ENCODE results near the gene ACTRT2. TPM values are rescaled to one million over a fixed set of nuclear protein-coding genes. Genes with fewer than 3 reads are reported as not detected.

The ACTRT2 gene
- not detected in 2 replicates for total RNA-seq (2014; rRNA removed)
- polyA plus RNA-seq (2012), result not detected

DNA sequence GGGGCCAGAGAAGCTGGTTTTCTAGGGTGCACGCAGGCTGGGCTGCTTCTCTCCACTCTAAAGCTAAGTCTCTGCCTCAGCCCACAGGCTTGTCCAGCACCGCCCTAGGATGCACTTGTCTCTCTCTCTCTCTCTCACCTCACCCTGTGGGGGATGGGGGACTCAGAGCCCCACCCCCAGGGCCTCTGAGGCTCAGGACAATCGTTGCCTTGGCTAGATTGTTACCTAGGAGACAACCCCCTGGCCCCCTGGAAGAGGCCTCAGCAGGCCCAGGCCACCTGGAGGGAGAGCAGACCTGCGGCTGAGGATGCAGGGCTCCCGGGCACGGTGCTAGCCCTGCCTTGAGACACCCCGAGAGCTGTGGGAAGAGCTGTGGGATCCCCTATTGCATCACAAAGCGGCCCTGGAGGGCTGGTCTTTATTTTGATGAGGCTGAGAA is at the start of gene ACTRT2:
Gene ACTRT2 (plus strand): TSS at position 235 of the 439 bp plus-strand sequence. CDS start 220 bp downstream, outside the sequence.
- no peak for DNase-seq (ENCODE audit: low read depth)

DNA sequence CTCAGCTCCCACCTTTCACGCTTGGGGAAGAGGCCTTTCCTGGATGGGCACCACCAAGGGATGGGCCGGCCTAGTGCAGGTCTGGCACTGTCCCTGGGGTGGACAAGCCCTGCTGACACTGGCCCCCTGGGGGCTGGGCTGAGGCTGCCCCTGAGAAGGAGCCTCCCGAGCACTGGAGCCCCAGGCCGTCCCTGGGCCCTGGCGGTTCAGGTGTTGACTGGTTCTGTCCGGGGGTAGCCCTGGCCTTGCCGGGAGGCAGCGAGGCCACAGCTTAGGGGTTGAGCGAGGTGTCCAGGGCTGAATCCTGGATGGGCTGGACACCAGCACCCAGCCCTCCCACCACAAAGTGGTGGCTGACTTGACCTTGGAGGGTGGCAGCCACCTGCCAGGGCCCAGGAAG is 49.7 kb upstream of the ACTRT2 start:
- no peak for DNase-seq (ENCODE audit: low read depth)

DNA sequence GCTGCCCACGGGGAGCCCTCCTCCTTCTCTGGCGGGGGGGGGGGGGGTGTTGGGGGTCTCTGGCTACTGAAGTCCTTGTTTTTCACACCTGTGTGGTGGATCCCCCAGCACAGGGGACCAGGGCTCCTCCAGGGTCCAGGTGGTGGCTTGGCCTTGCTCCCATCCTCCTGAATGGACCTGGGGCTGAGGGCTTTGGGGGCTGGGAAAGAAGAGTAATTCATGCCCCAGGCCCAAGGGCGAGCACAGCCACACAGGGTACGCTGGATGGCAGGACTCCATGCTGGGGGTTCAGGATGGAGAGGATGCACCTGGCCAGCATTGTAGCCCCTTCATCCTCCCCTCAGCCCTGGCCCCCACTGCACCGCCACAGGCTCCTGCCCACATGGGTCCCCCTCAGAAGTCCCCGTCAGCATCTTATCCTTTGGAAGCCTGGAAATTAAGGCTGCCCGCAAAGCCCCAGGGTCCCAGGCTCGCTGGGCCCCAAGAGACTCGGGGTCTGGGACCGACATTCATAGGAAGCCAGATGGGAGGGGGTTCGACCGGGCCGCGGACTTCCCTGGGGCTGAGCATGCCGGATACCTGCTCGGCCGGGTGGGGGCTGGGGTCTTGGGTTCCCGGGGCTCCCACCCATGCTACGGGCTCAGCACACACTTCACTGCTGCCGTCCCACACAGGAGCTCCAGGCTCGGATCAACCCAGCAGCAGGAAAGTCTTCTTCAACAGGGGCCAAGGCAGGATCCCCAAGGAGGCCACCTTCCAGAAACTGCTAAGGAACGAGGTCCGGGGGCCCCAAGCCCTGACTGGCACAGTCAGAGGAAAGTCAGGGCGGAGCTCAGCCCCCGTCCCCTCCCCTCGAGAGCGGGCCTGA is 49.0 kb upstream of the ACTRT2 start:
- no peak for DNase-seq (ENCODE audit: low read depth)

DNA sequence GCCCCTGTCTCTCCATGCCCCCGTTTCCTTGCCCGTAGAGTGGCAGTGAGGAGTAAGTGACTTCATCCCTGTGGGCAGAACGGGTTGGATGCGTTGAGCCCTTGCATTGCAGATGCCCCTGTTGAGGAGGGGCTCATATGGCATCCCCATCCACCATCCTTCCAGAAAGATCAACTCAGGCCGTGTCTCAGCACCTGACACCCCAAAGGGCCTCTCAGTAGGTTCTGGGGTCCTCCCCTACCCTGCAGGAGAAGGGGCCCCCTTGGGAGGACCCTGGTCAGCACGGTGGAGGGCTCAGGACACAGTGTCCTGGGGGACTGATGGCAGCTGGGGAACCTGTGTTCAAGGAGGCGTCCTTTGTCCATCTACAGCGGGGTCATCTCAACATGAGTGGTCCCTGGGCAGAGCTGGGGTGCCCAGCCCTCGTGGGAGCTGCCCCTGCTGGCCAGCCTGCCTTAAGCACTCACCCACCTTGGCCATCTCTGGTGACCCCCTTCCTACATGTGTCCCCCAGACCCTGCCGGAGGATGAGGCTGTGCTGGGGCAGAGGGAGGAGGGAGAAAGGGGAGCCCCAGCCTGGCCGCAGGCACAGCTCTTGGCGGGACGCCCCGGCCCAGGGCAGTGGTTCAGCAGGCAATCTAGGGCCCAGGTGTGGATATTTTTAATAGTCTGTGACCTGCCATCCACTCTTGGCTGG is 48.2 kb upstream of the ACTRT2 start:
- DNase-seq (ENCODE audit: low read depth), result no peak

DNA sequence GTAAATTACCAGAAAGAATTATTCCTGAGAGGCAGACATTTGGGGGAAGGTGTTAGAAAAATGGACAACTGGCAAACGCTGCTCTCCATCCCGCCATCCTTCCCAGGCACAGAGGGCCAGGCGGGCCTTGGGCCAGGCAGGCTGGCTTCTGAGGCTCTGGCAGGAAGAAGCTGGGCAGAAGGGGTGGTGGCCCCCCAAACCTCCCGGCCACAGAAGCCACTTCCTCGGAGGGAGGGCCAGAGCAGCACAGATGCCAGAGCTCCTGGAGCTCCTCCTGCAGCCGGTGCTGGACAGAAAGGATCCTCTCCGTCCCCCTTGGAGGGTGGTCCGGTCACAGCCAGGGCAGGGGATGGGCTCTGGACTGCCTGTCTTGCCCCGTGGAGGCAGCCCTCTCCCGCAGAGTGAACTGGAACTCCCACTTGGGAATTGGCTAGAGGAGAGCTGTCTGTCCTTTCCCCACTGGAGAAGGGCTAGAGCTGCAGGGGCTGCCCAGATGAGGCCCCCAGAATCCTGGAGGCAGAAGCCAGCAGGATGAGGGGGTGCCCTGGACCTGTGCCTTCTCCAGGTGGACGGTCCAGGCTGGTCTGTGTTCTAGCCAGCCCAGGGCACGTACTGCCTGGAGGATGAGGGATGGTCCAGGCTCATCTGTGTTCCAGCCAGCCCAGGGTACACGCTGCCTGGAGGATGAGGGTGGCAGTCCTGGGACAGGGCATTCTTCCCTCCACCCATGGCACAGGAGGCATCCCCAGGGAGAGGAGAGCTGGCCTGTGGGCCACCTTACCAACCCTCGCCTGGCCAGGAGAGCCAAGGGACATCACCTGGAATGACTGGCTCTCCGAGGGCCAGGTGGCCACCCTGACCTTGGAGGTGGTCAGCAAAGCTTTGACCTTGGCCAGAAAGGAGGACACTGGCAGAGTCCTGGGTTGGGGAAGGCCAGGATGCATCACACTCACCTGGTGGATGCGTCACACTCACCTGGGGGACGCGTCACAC is 47.4 kb upstream of the ACTRT2 start:
- no peak for DNase-seq (ENCODE audit: low read depth)

DNA sequence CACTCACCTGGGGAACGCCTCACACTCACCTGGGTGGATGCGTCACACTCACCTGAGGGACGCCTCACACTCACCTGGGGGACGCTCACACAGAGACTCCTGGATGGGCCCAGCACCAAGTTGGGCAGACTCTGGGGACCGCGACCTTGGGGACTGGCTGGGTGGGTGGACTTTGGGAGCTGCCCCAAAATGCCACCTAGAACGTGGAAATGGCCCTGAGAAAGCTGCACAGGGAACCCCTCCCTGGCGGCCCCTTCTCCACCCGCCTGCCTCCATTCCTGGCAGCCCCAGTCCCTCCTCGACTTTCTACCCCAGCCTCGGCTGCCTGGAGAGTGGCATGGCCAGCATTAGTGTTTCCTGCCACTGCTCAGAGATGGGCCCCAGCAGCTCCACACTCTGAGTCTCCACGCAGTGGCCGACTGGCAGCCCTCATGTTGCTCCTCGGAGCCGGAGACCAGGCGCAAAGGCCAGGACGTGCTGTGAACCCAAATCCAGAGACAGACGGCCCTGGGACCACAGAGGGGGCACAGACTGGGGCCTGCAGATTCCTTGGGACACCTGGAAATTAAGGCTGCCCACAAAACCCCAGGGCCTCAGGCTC is 46.5 kb upstream of the ACTRT2 start:
- no peak for DNase-seq (ENCODE audit: low read depth)

DNA sequence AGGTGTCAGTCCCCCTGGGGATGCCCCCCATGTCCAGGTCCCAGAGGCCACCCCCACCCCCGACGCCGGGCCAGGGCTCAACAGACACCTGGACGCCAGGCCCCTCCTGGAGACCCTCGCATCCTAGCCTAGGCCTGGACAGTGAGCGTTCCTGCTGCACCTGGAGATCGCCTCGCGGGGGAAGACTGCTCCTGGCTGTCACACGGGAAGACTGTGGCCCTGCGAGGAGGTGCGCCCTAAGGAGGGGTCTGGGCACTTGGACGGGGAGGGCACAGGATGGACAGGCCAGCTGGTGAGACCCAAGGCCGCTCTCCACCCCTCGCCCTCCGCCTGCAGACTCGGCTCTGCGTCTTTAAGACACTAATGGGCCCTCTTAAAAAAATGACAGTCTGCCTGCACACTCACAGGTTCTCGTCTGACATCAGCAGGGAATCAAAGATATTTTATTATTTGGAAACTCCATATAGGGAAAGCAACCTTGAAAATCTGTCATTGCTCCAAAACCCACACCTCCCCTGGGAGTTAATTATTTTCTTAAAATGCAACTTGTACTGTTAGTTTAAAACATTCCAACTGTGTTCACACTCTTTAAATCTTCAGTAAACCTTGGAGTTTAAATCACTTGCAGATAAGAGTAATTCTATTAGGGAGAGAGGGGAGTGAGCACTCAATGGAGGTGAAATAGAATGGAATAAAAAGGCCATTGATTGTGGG is 45.6 kb upstream of the ACTRT2 start:
- DNase-seq (ENCODE audit: low read depth), result no peak

DNA sequence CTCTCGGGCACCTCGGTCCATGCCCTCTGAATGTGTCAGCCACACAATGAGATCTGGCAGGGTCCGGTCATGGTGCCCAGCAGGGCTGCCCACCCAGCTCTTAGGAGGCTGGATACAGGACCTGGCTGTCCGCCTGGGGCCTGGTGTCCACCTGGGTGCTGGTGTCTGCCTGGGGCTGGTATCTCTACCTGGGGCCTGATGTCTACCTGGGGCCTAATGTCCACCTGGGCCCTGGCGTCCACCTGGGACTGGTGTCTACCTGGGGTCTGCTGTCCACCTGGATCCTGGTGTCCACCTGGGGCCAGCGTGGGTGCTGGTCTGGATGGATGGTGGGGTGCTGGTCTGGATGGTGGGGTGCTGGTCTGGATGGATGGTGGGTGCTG is 45.1 kb upstream of the ACTRT2 start:
- no peak for DNase-seq (ENCODE audit: low read depth)

DNA sequence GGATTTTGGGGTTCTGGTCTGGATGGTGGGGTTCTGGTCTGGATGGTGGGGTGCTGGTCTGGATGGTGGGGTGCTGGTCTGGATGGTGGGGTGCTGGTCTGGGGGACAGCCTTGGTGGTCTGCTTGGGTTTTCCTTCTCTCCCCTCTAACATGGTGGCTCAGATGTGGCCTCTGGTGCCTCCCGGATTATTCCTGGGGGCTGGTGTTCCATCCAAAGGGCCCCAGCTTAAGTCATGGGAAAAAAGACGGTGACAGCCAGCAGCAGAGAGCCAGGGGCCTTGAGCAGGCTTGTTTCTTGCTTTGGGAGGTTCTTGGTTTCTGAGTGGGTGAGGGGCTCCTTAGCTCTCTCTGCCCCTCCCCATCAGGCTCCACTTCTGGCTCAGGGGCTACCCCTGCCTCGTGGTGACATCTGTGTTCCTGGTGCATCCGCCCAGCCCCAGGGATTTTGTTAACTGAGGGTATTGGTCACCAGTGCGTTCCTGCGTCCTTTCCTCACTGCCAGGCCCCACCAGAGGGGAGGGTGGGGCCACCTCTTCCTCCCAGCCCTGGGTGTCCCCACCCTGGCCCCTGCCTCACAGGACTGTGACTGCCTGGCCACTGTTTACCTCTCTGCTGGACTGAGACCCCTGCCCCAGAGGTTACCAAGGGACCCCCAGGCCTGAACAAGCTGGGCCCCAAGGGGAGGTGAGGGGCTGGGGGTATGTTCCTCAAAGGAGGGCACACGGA is 43.2 kb upstream of the ACTRT2 start:
- no peak for DNase-seq (ENCODE audit: low read depth)

DNA sequence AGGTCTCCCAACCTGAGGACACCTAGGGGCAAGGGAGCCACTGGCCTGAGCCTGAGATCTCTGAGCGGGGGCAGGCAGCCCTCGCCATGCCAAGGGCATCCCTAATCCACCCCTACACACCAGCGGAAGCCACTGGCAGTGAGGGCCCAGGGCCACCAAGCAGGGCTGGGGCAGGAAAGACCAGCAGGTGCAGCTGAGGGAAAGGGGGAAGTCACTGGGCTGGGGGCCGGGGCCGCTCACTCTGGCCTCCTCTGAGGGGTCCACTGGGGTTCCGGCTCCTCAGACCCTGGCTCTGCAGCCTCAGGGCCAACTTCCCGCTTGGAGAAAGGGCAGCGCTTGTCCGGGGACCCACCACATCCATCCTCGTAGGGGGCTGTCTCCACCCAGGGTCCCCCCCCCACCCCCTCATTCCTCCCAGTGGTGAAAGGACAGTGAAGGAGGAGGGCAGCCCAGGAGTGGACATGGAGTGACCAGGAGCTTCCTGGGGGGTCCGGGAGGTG is 42.5 kb upstream of the ACTRT2 start:
- DNase-seq (ENCODE audit: low read depth), result no peak

DNA sequence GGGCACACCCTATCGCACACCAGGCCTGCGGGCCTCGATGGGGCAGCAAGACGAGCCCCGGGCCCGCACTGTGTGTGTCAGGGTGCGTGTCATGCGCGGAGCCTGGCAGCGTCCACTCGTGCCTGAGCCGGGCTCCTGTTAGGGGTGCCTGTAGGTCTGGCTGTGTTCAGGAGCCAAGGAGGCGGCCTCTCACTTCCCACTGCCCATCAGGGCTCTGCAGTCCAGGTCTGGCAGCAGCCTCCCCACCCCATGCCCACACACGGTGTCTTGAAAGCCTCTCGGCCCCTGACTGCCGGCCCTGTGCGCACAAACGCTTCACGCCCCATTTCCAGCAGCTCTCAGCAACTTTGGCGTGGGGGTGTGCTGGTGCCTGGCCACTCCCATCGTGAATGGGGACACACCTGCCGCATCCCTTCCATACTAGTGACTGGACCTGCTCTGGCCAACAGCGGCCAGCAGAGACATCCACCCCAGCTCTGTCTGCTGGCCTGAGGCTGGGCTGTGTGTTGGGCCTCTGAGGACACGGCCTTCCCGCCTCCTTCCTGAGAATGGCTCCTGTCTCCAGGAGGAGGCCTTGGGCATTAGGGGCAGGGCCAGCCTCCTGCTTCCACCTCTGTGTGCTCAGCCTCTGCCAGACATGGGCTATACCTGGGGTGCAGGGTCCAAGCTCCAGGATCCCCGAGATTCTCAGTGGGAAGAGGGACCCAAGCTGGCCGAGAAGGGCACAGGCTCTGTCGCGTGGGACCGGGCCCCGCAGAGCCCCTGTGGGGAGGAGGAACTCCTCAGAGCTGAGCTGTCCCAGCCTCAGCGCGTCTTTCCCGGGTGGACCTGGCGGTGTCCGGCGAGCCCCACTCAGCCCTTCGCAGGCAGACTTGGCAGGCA is 41.8 kb upstream of the ACTRT2 start:
- DNase-seq (ENCODE audit: low read depth), result no peak

DNA sequence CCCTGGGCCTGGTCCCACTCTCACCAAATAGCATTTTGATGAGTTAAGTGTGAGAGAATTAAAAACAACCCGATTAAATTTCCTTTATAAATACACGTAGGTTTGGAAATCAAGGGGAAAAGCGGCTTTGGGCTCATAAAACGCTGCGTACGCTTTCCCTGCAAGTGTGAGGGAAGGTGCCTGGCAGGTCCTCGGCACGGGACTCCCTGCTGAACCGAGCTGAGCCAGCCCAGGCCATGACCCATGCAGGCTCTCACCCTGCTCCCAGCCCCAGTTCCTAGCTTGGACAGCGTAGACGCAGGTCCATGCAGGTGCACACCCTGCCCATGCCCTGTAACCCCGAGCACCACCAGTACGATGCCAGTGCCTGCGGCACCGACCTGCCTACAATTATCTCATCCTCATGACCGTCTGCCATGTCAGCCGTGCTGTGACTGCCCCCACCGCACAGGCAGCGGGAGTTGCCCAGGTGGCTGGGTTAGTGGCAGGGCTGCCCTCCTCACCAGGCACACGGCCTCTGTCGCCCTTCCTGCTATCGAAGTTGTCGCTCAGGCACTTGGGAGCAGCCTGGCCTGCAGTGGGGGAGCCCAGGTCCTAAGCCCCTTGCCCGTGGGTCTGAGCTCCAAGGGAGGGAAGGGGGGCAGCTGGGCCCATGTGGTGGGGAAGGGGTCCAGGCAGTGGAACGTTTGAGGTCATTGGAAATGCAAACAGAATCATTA is 41.0 kb upstream of the ACTRT2 start:
- DNase-seq (ENCODE audit: low read depth), result no peak

DNA sequence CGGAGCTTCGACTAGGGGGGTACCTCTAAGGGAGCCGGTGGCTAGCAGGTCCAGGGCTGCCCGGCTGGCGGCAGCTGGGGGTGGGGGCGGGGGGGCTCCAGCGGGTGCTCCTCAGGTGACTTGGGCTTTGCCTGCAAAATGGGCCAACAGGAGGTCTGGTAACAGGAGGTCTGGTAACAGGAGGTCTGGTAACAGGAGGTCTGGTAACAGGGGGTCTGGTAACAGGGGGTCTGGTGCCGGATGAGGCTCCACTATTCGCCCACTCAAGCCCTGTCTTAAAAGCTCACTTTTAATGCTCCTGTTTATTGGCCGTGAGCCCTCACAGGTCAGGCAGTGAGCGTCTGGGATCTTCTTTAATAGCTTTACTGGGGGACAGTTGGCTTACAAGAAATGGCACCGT is 40.4 kb upstream of the ACTRT2 start:
- no peak for DNase-seq (ENCODE audit: low read depth)

DNA sequence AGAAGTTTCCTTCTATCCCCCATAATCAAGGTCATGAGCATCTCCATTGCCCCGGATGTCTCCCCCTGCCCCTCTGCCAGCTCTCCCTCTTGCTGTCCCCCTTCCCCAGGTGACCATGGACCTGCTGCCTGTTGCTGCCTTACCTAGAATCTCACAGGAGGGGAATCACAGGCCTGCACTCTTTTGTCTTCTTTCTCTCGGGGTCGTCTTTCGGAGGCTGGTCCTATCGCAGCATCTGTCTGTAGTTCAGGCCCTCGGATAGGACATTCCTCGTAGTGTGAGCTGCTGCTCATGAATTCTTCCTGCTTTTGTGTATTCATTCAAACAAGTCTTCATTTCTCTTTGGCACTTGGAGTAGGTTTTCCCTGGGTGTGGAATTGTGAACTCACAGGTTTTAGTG is 39.9 kb upstream of the ACTRT2 start:
- DNase-seq (ENCODE audit: low read depth), result no peak

DNA sequence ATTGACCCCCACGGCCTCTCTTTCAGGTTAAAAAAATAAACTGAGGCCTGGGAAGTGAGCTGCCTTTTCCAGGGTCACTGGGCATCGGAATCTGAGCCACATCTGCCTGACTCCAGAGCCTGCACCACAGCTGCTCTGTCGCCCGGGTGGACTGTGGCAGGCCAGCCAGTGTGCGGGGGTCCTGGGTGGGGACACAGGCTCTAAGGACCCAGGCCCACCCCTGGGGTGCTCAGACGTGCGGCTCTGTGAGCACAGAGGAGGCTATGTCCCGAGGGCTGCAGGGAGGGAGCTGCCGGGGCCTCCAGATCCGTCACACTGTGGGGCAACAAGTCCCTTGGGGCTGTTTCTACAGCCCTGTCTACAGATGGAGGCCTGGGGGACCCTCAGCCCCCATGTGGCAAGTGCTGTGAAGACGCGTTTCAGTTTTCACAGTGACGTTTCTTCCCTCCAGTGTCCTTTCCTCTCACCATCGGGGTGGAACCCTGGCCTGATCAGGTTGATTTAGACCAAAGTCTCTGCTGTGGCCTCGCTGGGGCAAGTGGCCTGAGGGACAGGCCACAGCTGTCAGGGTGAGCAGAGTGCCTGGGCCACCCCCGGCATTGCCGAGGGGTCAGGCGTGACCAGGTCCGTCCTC is 39.2 kb upstream of the ACTRT2 start:
- no peak for DNase-seq (ENCODE audit: low read depth)

DNA sequence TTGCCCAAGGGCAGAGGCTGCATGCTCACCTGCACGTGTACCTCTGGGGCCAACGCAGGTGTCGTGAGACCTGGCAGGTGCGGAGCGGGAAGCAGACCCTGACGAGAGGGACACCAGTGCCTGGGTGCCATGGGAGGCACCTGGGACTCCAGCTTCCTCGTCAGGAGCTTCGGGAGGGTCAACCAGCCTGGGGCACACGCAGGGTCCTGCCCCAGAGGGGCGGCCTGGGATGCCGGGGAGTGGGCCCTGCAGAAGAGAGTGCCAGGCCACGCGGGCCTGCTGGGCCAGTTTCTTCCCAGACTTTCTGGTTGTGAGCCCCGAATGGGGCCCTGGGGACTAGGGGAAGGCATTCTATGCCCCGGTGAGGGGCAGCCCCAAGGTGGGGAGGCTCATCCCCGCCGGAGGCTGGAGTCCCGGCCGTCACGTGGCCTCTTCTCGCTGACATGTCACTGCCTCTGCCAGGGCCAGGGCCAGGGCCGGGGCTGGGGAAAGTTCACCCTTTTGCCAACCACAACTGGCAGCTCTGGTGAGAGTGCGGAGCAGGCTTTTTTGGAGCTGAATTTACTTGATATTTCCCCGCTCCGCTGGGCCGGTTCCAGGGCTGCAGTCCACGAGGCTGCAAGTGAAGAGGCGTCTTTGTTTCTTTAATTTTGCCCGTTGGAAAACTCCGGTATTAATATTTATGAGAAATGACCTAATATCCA is 38.5 kb upstream of the ACTRT2 start:
- no peak for DNase-seq (ENCODE audit: low read depth)

DNA sequence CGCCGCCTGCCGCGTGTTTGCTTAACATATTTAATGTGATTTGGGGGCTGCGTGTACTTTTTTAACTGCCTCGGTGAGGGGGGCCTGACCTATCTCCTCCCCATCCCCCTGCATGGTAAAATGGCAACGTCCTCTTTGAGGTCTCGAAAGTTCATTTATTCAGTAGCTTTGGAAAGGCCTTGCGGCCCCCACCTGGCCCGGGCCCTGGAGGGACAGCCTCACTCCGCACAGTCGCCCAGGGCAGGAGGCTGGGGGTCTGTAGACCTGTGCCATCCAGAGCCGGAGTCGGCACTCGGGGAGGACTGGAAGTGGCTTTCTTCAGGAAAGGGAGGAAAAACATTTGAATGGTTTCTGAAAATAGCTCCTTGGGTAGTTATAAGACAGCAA is 38.0 kb upstream of the ACTRT2 start:
- no peak for DNase-seq (ENCODE audit: low read depth)

Data from LHCN-M2 (cell line).